H1 (cell line): ENCODE data around the gene MRPL52. TPM values are rescaled to one million over a fixed set of nuclear protein-coding genes. Genes with fewer than 3 reads are reported as not detected.
A peak's percentile ranks its signal among the peaks of the same experiment; 100 is the strongest.

Experiments
- CTCF ChIA-PET: fragments of 300-600 bp; sonication (Branson Sonifier 250); formaldehyde crosslinking; loops from one replicate; lab custom pipeline; 2021; ENCODE audit not compliant: partially characterized antibody; lab: Charles Lee
- POLR2A ChIA-PET: fragments of 300-600 bp; sonication (Branson Sonifier 250); formaldehyde crosslinking; loops from one replicate; lab custom pipeline; 2021; ENCODE audit warnings: inconsistent platforms; ENCODE audit not compliant: partially characterized antibody; lab: Charles Lee
- DNase-seq, 2 experiments: peaks; one replicate each; pipeline versions ENCODE4 v3.0.0 to v3.0.0-alpha.2; 2010 to 2022; ENCODE audit warnings: low spot score in 2 of 2, low read depth in 1 of 2, mixed read lengths in 1 of 2
- FAIRE-seq: peaks from 2 replicates; lab custom pipeline; 2011; peaks lifted over from hg19 to GRCh38; lab: Jason Lieb, UNC
- H2AFZ ChIP-seq: 2 replicates; pipeline ENCODE4 v1.8.1; 2012; ENCODE audit warnings: low read length, inconsistent platforms
- H2AK5ac ChIP-seq: 2 replicates; pipeline ENCODE4 v1.6.1; 2013; ENCODE audit warnings: low read depth, low read length
- H2BK120ac ChIP-seq: replicated peaks from 2 replicates; pipeline ENCODE3; 2013; ENCODE audit warnings: low read depth, low read length, inconsistent platforms
- H2BK12ac ChIP-seq: 2 replicates; pipeline ENCODE4 v1.6.1; 2013; ENCODE audit warnings: low read depth, low read length
- H2BK15ac ChIP-seq: 2 replicates; pipeline ENCODE4 v1.6.1; 2013; ENCODE audit warnings: low read length
- H2BK20ac ChIP-seq: 2 replicates; pipeline ENCODE4 v1.6.1; 2013; ENCODE audit warnings: low read length
- H2BK5ac ChIP-seq: 2 replicates; pipeline ENCODE4 v1.6.1; 2013; ENCODE audit warnings: low read depth, low read length
- H3K14ac ChIP-seq: 2 replicates; pipeline ENCODE4 v1.6.1; 2013; ENCODE audit warnings: inconsistent platforms; ENCODE audit not compliant: insufficient read length
- H3K18ac ChIP-seq: 2 replicates; pipeline ENCODE4 v1.6.1; 2013; ENCODE audit warnings: low read length; ENCODE audit errors: extremely low read depth
- H3K23ac ChIP-seq: 2 replicates; pipeline ENCODE4 v1.6.1; 2013; ENCODE audit warnings: inconsistent platforms; ENCODE audit not compliant: insufficient read length
- H3K23me2 ChIP-seq: 2 replicates; pipeline ENCODE4 v1.6.1; 2013; ENCODE audit warnings: low read depth, low read length
- H3K27ac ChIP-seq: 2 replicates; pipeline ENCODE4 v1.6.1; 2011; ENCODE audit warnings: low read depth, low read length, inconsistent platforms
- H3K27me3 ChIP-seq, 4 experiments: replicated peaks in 1 of 4; 1 replicate in 1 of 4; 2 replicates in 3 of 4; pipeline versions ENCODE4 v1.6.1 to v1.8.1; 2011 to 2013; ENCODE audit warnings: low read length in 3 of 4, mild to moderate bottlenecking in 3 of 4, inconsistent platforms in 2 of 4, mixed read lengths in 2 of 4, moderate library complexity in 1 of 4; ENCODE audit not compliant: control insufficient read depth in 3 of 4, insufficient read depth in 3 of 4; ENCODE audit errors: extremely low read depth in 1 of 4
- H3K36me3 ChIP-seq, 4 experiments: 2 replicates each; pipeline versions ENCODE4 v1.6.1 to v1.8.1; 2011 to 2013; ENCODE audit warnings: mild to moderate bottlenecking in 4 of 4, low read length in 3 of 4, moderate library complexity in 2 of 4, control low read depth in 1 of 4, inconsistent platforms in 1 of 4; ENCODE audit not compliant: insufficient read depth in 4 of 4, control insufficient read depth in 2 of 4
- H3K4ac ChIP-seq: replicated peaks from 2 replicates; pipeline ENCODE3; 2013; ENCODE audit warnings: low read length, low read depth, mixed read lengths, inconsistent platforms; ENCODE audit not compliant: insufficient read length
- H3K4me1 ChIP-seq, 4 experiments: replicated peaks in 1 of 4; 1 replicate in 1 of 4; 2 replicates in 3 of 4; pipeline versions ENCODE4 v1.6.1 to v1.8.1; 2011 to 2013; ENCODE audit warnings: low read length in 3 of 4, inconsistent platforms in 2 of 4, mixed read lengths in 1 of 4; ENCODE audit not compliant: insufficient read depth in 4 of 4, control insufficient read depth in 3 of 4
- H3K4me2 ChIP-seq, 2 experiments: 2 replicates each; pipeline versions ENCODE4 v1.6.1 to v1.8.1; 2011 to 2013; ENCODE audit warnings: low read depth in 2 of 2, low read length in 2 of 2, control low read depth in 1 of 2, inconsistent platforms in 1 of 2, mild to moderate bottlenecking in 1 of 2; ENCODE audit not compliant: insufficient read depth in 1 of 2
- H3K4me3 ChIP-seq, 4 experiments: fragments of 200-600, 300-600 bp in 1 of 4; sonication (generic), shearing (Covaris generic), sonication (Bioruptor Twin) in 1 of 4; 2 replicates each; pipeline versions ENCODE4 v1.5.1 to v1.8.1; 2011 to 2016; ENCODE audit warnings: low read length in 4 of 4, low read depth in 3 of 4, control low read depth in 2 of 4, inconsistent platforms in 2 of 4, mild to moderate bottlenecking in 2 of 4, mixed read lengths in 1 of 4, moderate library complexity in 1 of 4; ENCODE audit not compliant: insufficient read depth in 2 of 4; ENCODE audit errors: extremely low read depth in 1 of 4
- H3K56ac ChIP-seq: replicated peaks from 2 replicates; pipeline ENCODE3; 2013; ENCODE audit warnings: low read depth, mild to moderate bottlenecking, mixed read lengths, low read length, inconsistent platforms; ENCODE audit not compliant: insufficient read length
- H3K79me1 ChIP-seq: 2 replicates; pipeline ENCODE4 v1.6.1; 2013; ENCODE audit warnings: low read depth, low read length, control low read depth
- H3K79me2 ChIP-seq, 2 experiments: 2 replicates each; pipeline versions ENCODE4 v1.6.1 to v1.8.1; 2012 to 2013; ENCODE audit warnings: low read length in 2 of 2, mild to moderate bottlenecking in 2 of 2, inconsistent platforms in 1 of 2; ENCODE audit not compliant: insufficient read depth in 2 of 2, control insufficient read depth in 1 of 2
- H3K9ac ChIP-seq, 4 experiments: replicated peaks in 1 of 4; 1 replicate in 1 of 4; 2 replicates in 3 of 4; pipeline versions ENCODE4 v1.6.1 to v1.8.1; 2011 to 2013; ENCODE audit warnings: low read depth in 3 of 4, low read length in 3 of 4, control low read depth in 2 of 4, mild to moderate bottlenecking in 2 of 4, moderate library complexity in 2 of 4, inconsistent platforms in 1 of 4; ENCODE audit errors: extremely low read depth in 1 of 4
- H3K9me3 ChIP-seq, 2 experiments: 2 replicates each; pipeline versions ENCODE4 v1.6.1 to v1.8.1; 2012 to 2013; ENCODE audit warnings: mild to moderate bottlenecking in 2 of 2, moderate library complexity in 2 of 2, control low read depth in 1 of 2, inconsistent platforms in 1 of 2, low read depth in 1 of 2, low read length in 1 of 2, mixed read lengths in 1 of 2; ENCODE audit not compliant: insufficient read depth in 2 of 2
- H4K20me1 ChIP-seq, 2 experiments: replicated peaks in 1 of 2; 2 replicates each; pipeline versions ENCODE3 to v1.8.1; 2011 to 2013; ENCODE audit warnings: inconsistent platforms in 2 of 2, low read length in 2 of 2, mild to moderate bottlenecking in 1 of 2; ENCODE audit not compliant: insufficient read depth in 2 of 2, control insufficient read depth in 1 of 2
- H4K5ac ChIP-seq: 2 replicates; pipeline ENCODE4 v1.6.1; 2013; ENCODE audit warnings: low read length, low read depth, mixed read lengths, inconsistent platforms; ENCODE audit not compliant: insufficient read length
- H4K8ac ChIP-seq: 2 replicates; pipeline ENCODE4 v1.8.0; 2013; ENCODE audit warnings: mild to moderate bottlenecking, moderate library complexity, low read length, inconsistent platforms; ENCODE audit not compliant: insufficient read depth; ENCODE audit errors: extremely low read depth
- H4K91ac ChIP-seq: replicated peaks from 2 replicates; pipeline ENCODE3; 2013; ENCODE audit warnings: low read length, mixed read lengths, inconsistent platforms; ENCODE audit not compliant: insufficient read length
- BRCA1 ChIP-seq: IDR thresholded peaks from 2 replicates; pipeline ENCODE4 v1.6.1; 2012; ENCODE audit warnings: low read depth, low read length, improper control_type of control experiment
- CBX5 ChIP-seq: fragments of 300-800, 300-1000 bp; sonication (generic); IDR thresholded peaks from 2 replicates; pipeline ENCODE4 v1.7.1; 2016; ENCODE audit warnings: antibody characterized with exemption, low read length, low read depth
- EP300 ChIP-seq, 2 experiments: IDR thresholded peaks; 1 replicate in 1 of 2; 2 replicates in 1 of 2; pipeline ENCODE4 v1.6.1; 2011 to 2012; ENCODE audit warnings: low read depth in 2 of 2, low read length in 2 of 2, mild to moderate bottlenecking in 2 of 2, borderline replicate concordance in 1 of 2, inconsistent platforms in 1 of 2, moderate library complexity in 1 of 2
- HDAC2 ChIP-seq, 2 experiments: fragments of 300-600 bp in 1 of 2; sonication (generic) in 1 of 2; IDR thresholded peaks; 2 replicates each; pipeline ENCODE4 v1.6.1; 2011 to 2012; ENCODE audit warnings: low read depth in 2 of 2, low read length in 2 of 2, mild to moderate bottlenecking in 2 of 2, moderate library complexity in 2 of 2, borderline replicate concordance in 1 of 2, inconsistent platforms in 1 of 2
- POLR2AphosphoS5 ChIP-seq: IDR thresholded peaks from 2 replicates; pipeline ENCODE4 v1.6.1; 2011; ENCODE audit warnings: low read depth, low read length
- SIN3A ChIP-seq, 2 experiments: IDR thresholded peaks in 1 of 2; conservative IDR thresholded peaks in 1 of 2; 2 replicates each; pipeline ENCODE4 v1.6.1; 2011 to 2012; ENCODE audit warnings: low read length in 2 of 2, improper control_type of control experiment in 1 of 2, low read depth in 1 of 2, mild to moderate bottlenecking in 1 of 2
- SP4 ChIP-seq: IDR thresholded peaks from 2 replicates; pipeline ENCODE4 v1.6.1; 2012; ENCODE audit warnings: low read length, inconsistent platforms
- TAF7 ChIP-seq: optimal IDR thresholded peaks from 2 replicates; pipeline ENCODE3; 2011; ENCODE audit warnings: low read depth, mild to moderate bottlenecking, inconsistent platforms, low read length, moderate library complexity, borderline replicate concordance
- WGBS, 2 experiments: shearing (Covaris generic) in 1 of 2; methylation state at CpG; one replicate each; pipeline versions ENCODE4 v1.1.6 to v1.1.7; 2013 to 2015; ENCODE audit warnings: low lambda C conversion rate in 2 of 2, mixed read lengths in 2 of 2, inconsistent platforms in 1 of 2, low coverage in 1 of 2, missing lambda C conversion rate in 1 of 2; ENCODE audit not compliant: insufficient replicate concordance in 2 of 2, insufficient coverage in 1 of 2, insufficient read length in 1 of 2; ENCODE audit errors: extremely low coverage in 1 of 2, missing lambda C conversion rate in 1 of 2; 5-methylcytosine and 5-hydroxymethylcytosine counted together
- polyA plus RNA-seq, 7 experiments: library from polyadenylated mRNA; depleted of rRNA in 3 of 7; stranded (reverse) in 5 of 7; unstranded in 2 of 7; fragments of >200 nt in 5 of 7; fragments of 200-250 nt in 2 of 7; gene quantifications; 1 replicate in 5 of 7; 2 replicates in 1 of 7; 4 replicates in 1 of 7; pipeline versions ENCODE4 v1.2.1 to v1.2.3, GENCODE V29; 2011 to 2013; ENCODE audit warnings: missing spikeins in 2 of 7, mixed read lengths in 2 of 7
- total RNA-seq: library from RNA; stranded (reverse); fragmentation: NEBNext Ultra II Directional; extraction: Animal tissue kit (Norgen Biotek cat#: 25700); gene quantifications from 2 replicates; pipeline ENCODE4 v1.2.1, GENCODE V29; 2021
- TF ChIP-seq, protein P1 (sequence below): IDR thresholded peaks from 2 replicates; pipeline ENCODE4 v1.6.1; 2011; ENCODE audit warnings: low read length, improper control_type of control experiment

The MRPL52 gene
- total and polyA plus RNA-seq, 2 of the 8 experiments (the other 6 are each of a cell fraction or from before 2014, with no cell fraction given) = 70.5 to 176 TPM

DNA sequence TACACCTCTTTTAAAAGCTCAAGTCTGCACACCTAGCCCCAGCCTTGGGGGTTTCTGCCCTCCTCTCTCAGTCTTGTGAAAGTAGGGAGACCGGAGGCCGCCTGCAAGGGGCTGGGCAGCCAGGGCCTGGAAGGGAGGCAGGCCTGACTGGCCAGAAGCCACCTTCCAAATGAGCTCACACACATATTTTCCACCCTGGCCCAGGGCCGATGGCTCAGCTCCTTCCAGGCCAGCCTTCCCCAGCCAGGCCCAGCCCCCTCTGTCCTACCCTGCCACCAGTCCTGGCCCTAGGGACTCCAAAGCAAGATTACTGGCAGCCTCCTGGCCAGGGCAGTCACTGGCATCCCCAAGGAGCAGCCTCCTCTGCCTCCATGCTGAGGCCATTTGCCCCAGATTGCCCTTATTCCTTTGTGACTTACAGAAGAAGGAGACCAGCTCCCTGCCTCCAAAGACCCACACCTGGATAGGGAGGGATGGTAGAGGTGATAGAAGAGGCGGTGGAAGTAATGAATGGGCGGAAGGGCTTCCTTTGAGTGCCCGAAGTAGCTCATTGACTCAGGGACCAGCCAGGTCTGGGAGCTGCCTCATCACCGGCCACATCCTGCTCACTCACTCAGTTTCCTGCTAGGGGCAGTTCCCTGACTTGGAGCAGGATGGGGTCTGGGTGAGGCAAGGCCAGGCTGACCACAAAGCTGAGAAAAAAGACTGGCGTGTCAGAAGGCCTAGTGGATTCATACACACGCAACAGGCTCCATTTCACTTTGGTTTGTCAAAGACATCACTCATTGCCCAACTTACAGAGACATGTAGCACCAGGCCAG is 21.5 kb downstream of the MRPL52 start:
- H3K4me2 ChIP-seq = no peak overlapping the region
- FAIRE-seq = no peak
- TF ChIP-seq POLR2AphosphoS5 (no peak), CBX5 (no peak), SP4 (no peak), SIN3A (conservative IDR thresholded peaks at IDR 0.05 in 1 of 2, IDR thresholded peaks at IDR 0.05 in 1 of 2; ENCODE audit: low read depth in 1 of 2, low read length in 2 of 2) (no peak), EP300 (IDR thresholded peaks at IDR 0.05; ENCODE audit: borderline replicate concordance in 1 of 2, low read depth in 2 of 2, low read length in 2 of 2) (no peak), HDAC2 (IDR thresholded peaks at IDR 0.05; ENCODE audit: borderline replicate concordance in 1 of 2, low read depth in 2 of 2, low read length in 2 of 2) (no peak), BRCA1 (no peak), TAF7 (no peak)
- TF ChIP-seq, protein P1, sequence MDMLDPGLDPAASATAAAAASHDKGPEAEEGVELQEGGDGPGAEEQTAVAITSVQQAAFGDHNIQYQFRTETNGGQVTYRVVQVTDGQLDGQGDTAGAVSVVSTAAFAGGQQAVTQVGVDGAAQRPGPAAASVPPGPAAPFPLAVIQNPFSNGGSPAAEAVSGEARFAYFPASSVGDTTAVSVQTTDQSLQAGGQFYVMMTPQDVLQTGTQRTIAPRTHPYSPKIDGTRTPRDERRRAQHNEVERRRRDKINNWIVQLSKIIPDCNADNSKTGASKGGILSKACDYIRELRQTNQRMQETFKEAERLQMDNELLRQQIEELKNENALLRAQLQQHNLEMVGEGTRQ = no peak

More for the DNA sequence above, 21.5 kb downstream of the MRPL52 start:
- Histone ChIP-seq H3K79me1 (no peaks in the 10 kb centered on the region), H2AK5ac (no peak overlapping the region; the same call in 1 of the 2 replicates), H3K4ac (no peak overlapping the region), H3K56ac (no peak overlapping the region), H3K27me3 (no peaks in the 10 kb centered on the region), H2BK20ac (no peak overlapping the region), H3K36me3 (peaks cover 0 to 4% (median 0%) of the 10 kb centered on the region in 4 experiments; a peak in 2 of 8 replicates), H3K27ac (no peak overlapping the region), H4K20me1 (peaks cover 0 to 2% of the 10 kb centered on the region in 2 experiments), H2BK5ac (0 out of 2 replicates have a peak overlapping the region, but pooled peaks have one; percentile 35), H3K18ac (no peak overlapping the region), H3K79me2 (no peaks in the 10 kb centered on the region), H3K23ac (no peak overlapping the region), H3K9me3 (no peaks in the 10 kb centered on the region), H3K4me1 (peaks cover 4 to 22% (median 11%) of the 10 kb centered on the region in 4 experiments), H4K91ac (no peak overlapping the region), H3K14ac (no peak overlapping the region), H2BK12ac (peak overlapping the region; percentile 54; the same call in 1 of the 2 replicates), H3K4me3 (no peak overlapping the region), H2BK120ac (no peak overlapping the region), H4K5ac (no peak overlapping the region), H2AFZ (peak overlapping the region; percentile 8; the same call in 1 of the 2 replicates), H4K8ac (no peak overlapping the region), H3K9ac (no peak overlapping the region), H3K23me2 (peaks cover 2% of the 10 kb centered on the region; the same call in 1 of the 2 replicates), H2BK15ac (peak overlapping the region; percentile 66)
- CTCF ChIA-PET = interaction anchor here (0.6 to 56.0 kb wide), 20 partner anchors 8 to 296 kb away, joined by 3 to 1562 read pairs (median 8); partner anchors contain the start of genes LRP10, MMP14, MRPL52 and REM2
- DNase-seq = no peak
- POLR2A ChIA-PET = interaction anchor here (0.7 to 13.9 kb wide), 6 partner anchors 17 to 85 kb away, joined by 3 to 203 read pairs (median 5); partner anchors contain the start of genes MMP14, MRPL52, OXA1L and REM2
- 89% methylated on average over 9 of the region's 9 CpGs; no CpG with 5 or more reads in 1 of the 2 experiments for WGBS, 2 experiments
